Measurements from ENCODE around the gene SLC46A1. TPM values are rescaled to one million over a fixed set of nuclear protein-coding genes. Genes with fewer than 3 reads are reported as not detected.

SLC46A1 gene
- total RNA-seq, 1 donor from 2014 or later = 2.1 TPM

- POLR2A ChIA-PET = interaction anchor here (1.6 kb wide), 1 partner anchor 11 kb away, joined by 4 read pairs; the partner anchor contains the start of gene POLDIP2
- no peak overlapping the region for H3K4me3 Mint-ChIP-seq
- no peak for TF ChIP-seq CTCF (IDR thresholded peaks at IDR 0.05)
- CTCF ChIA-PET = interaction anchor here (0.8 kb wide), 1 partner anchor 10 kb away, joined by 3 read pairs; the partner anchor contains the start of gene POLDIP2
- H3K36me3 Mint-ChIP-seq (ENCODE audit: low read depth) = peaks cover 19% of the 10 kb centered on the region
- no peak overlapping the region for H3K27ac Mint-ChIP-seq
- H3K27me3 Mint-ChIP-seq = no peaks in the 10 kb centered on the region
- H3K4me1 Mint-ChIP-seq = peaks cover 14% of the 10 kb centered on the region
- no peak for DNase-seq
- no peak for ATAC-seq (ENCODE audit: low read depth)
- intact Hi-C loops (cut with micrococcal nuclease) = no loop called here
- H3K9me3 Mint-ChIP-seq = no peaks in the 10 kb centered on the region
Observed at GRCh38 chr17:28367641-28368305, 38.2 kb downstream of the SLC46A1 start.

GRCh38 chr17:28366605-28367004, 39.4 kb downstream of the SLC46A1 start:
- POLR2A ChIA-PET = interaction anchor here (1.4 to 1.6 kb wide), 2 partner anchors 9 to 31 kb away, joined by 7 to 10 read pairs; partner anchors contain the start of genes IFT20, POLDIP2 and TNFAIP1
- Mint-ChIP-seq H3K4me1 (peaks cover 8% of the 10 kb centered on the region), H3K9me3 (no peaks in the 10 kb centered on the region), H3K36me3 (ENCODE audit: low read depth) (peaks cover 26% of the 10 kb centered on the region), H3K4me3 (no peak overlapping the region), H3K27ac (no peak overlapping the region), H3K27me3 (no peaks in the 10 kb centered on the region)
- intact Hi-C loops (cut with micrococcal nuclease) = no loop called here
- ATAC-seq (ENCODE audit: low read depth) = no peak
- no peak for TF ChIP-seq CTCF (IDR thresholded peaks at IDR 0.05)
- CTCF ChIA-PET = interaction anchor here (0.6 to 0.9 kb wide), 2 partner anchors 49 to 283 kb away, joined by 3 read pairs; no protein-coding TSS in a partner anchor
- no peak for DNase-seq

GRCh38 chr17:28365487-28365886, 40.5 kb downstream of the SLC46A1 start:
- Mint-ChIP-seq H3K9me3 (no peaks in the 10 kb centered on the region), H3K27me3 (no peaks in the 10 kb centered on the region), H3K36me3 (ENCODE audit: low read depth) (peaks cover 36% of the 10 kb centered on the region), H3K4me3 (no peak overlapping the region), H3K4me1 (peaks cover 2% of the 10 kb centered on the region), H3K27ac (no peak overlapping the region)
- intact Hi-C loops (cut with micrococcal nuclease) = no loop called here
- no peak for TF ChIP-seq CTCF (IDR thresholded peaks at IDR 0.05)
- ChIA-PET POLR2A (interaction anchor here (1.6 kb wide), 1 partner anchor 8 kb away, joined by 10 read pairs; the partner anchor contains the start of gene POLDIP2), CTCF (no interaction called here)
- no peak for DNase-seq
- no peak for ATAC-seq (ENCODE audit: low read depth)

GRCh38 chr17:28364665-28365363, 41.2 kb downstream of the SLC46A1 start, which contains the start of gene SEBOX:
Gene SEBOX, minus strand, starts transcription at chr17:28365199. Its CDS starts 48 bp downstream, at chr17:28365151.
- no peaks in the 10 kb centered on the region for H3K4me1 Mint-ChIP-seq
- DNase-seq (no peak), ATAC-seq (ENCODE audit: low read depth) (no peak)
- no peak for TF ChIP-seq CTCF (IDR thresholded peaks at IDR 0.05)
- intact Hi-C loops (cut with micrococcal nuclease) = no loop called here
- H3K36me3 Mint-ChIP-seq (ENCODE audit: low read depth) = peaks cover 42% of the 10 kb centered on the region
- no peak within 1 kb of the TSS for H3K27ac Mint-ChIP-seq
- H3K27me3 Mint-ChIP-seq = no peaks in the 10 kb centered on the region
- ChIA-PET POLR2A (no interaction called here), CTCF (no interaction called here)
- no peak within 1 kb of the TSS for H3K4me3 Mint-ChIP-seq
- no peaks in the 10 kb centered on the region for H3K9me3 Mint-ChIP-seq

Data from activated B cell treated with CpG ODN at 0.5 μM for 24 hours (primary cell).